GM23338 (cell line): ENCODE measurements around the gene VSTM2A.

Source experiments
- CTCF ChIP-seq, 2 experiments: fragments of 200-600 bp in 1 of 2; sonication (generic) in 1 of 2; conservative IDR thresholded peaks; 2 replicates each; pipeline versions ENCODE4 v1.5.1 to v1.6.1; 2016 to 2017; ENCODE audit warnings: antibody characterized with exemption in 2 of 2, low read depth in 2 of 2, mild to moderate bottlenecking in 2 of 2, moderate library complexity in 1 of 2
- EZH2 ChIP-seq: fragments of 200-600 bp; sonication (generic); IDR thresholded peaks from one replicate; pipeline ENCODE4 v1.8.0; 2017; ENCODE audit warnings: antibody characterized with exemption, mild to moderate bottlenecking, low read depth; ENCODE audit not compliant: unreplicated experiment
- STAT1 ChIP-seq: IDR thresholded peaks from one replicate; pipeline ENCODE4 v1.6.1; 2016; ENCODE audit warnings: antibody characterized with exemption; ENCODE audit not compliant: unreplicated experiment

DNA sequence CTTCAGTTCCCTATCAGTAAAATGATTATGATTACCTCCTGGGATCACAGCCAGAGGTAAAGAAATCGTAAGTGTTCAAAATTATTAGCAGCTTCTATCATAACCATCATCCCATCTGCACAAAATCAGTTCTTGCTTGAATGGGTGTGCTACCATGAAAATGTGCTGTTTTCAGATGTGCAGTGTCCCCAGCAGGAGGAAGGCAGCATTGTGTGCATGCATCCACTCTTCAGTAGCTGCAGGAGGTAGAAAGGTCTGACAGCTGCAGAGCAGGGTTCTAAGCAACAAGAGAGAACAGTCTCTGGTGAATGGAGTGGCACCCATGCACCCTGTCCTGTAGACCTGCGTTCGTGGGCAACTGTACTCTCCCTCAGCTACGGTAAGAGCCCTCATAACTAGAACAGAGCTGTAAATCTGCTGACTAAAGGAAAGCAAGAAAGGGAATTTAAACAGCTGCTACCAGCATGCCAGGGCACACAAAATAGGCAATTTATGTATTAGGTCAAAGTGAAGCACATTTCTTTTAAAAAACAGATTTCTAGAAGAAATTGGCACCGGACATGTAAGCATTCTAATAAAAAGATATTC, 21.2 kb downstream of the VSTM2A start:
- TF ChIP-seq CTCF (conservative IDR thresholded peaks at IDR 0.05; ENCODE audit: low read depth in 2 of 2) (0 out of 4 replicates have a peak, but pooled peaks of 1 of the 2 experiments have one; percentile 0), EZH2 (no peak), STAT1 (no peak)
